IMR-90 (cell line): ENCODE measurements around the gene SPAG7.

Experiments
- NFE2L2 ChIP-seq: fragments of 150-350 bp; IDR thresholded peaks from 2 replicates; pipeline ENCODE4 v1.6.1; 2016; ENCODE audit warnings: low read depth, mild to moderate bottlenecking, low read length
- RAD21 ChIP-seq: IDR thresholded peaks from 2 replicates; pipeline ENCODE4 v1.6.1; 2012; ENCODE audit warnings: low read length, improper control_type of control experiment

- TF ChIP-seq NFE2L2, result no peak
- no peak for TF ChIP-seq RAD21
Measured at GRCh38 chr17:4946312-4946976, 21.2 kb downstream of the SPAG7 start.
